Fibroblast of lung (primary cell): ENCODE data around the gene PDZD2.

Experiments used
- EZH2 ChIP-seq: IDR thresholded peaks from 2 replicates; pipeline ENCODE4 v1.5.1; 2012; ENCODE audit warnings: low read length, control low read depth, mild to moderate bottlenecking; ENCODE audit errors: missing control alignments
- TF ChIP-seq, protein P1 (sequence below), 2 donors: IDR thresholded peaks in 1 of 2; conservative IDR thresholded peaks in 1 of 2; 1 replicate in 1 of 2; 2 replicates in 1 of 2; pipeline ENCODE4 v1.5.1; 2011 to 2012; ENCODE audit warnings: low read length in 2 of 2, control low read depth in 1 of 2, inconsistent platforms in 1 of 2, low read depth in 1 of 2, mild to moderate bottlenecking in 1 of 2

DNA sequence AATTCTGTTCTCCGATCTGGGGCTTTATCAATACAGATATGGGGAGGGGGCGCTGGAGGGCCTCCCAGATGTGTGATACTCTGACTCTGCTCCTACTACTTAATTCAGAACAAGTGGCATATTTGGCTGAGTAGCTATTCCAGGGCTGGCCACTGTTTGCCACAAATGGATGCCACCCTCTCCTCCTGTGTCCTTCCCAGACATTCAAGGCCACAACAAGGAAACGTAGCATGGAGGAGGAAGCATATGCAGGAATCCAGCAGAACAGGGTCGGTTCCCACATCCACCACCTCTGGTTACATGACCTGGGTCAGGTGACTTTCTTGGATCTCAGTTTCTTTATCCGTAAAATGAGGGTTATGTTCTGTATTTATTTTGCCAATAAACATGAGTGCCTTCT lies 404.2 kb downstream of the PDZD2 start:
- TF ChIP-seq, protein P1, sequence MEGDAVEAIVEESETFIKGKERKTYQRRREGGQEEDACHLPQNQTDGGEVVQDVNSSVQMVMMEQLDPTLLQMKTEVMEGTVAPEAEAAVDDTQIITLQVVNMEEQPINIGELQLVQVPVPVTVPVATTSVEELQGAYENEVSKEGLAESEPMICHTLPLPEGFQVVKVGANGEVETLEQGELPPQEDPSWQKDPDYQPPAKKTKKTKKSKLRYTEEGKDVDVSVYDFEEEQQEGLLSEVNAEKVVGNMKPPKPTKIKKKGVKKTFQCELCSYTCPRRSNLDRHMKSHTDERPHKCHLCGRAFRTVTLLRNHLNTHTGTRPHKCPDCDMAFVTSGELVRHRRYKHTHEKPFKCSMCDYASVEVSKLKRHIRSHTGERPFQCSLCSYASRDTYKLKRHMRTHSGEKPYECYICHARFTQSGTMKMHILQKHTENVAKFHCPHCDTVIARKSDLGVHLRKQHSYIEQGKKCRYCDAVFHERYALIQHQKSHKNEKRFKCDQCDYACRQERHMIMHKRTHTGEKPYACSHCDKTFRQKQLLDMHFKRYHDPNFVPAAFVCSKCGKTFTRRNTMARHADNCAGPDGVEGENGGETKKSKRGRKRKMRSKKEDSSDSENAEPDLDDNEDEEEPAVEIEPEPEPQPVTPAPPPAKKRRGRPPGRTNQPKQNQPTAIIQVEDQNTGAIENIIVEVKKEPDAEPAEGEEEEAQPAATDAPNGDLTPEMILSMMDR (conservative IDR thresholded peaks at IDR 0.05 in 1 of 2, IDR thresholded peaks at IDR 0.05 in 1 of 2; ENCODE audit: low read depth in 1 of 2, low read length in 2 of 2) = no peak
- no peak for TF ChIP-seq EZH2
